ENCODE data around the gene NCAPG2. TPM values are rescaled to one million over a fixed set of nuclear protein-coding genes. Genes with fewer than 3 reads are reported as not detected.
A peak's percentile ranks its signal among the peaks of the same experiment; 100 is the strongest.

NCAPG2 gene
- total RNA-seq, 4 donors from 2014 or later, result 4.2 to 6.2 (median 4.4) TPM

GRCh38 chr7:158647475-158647792 lies 57.2 kb downstream of the NCAPG2 start:
- TF ChIP-seq CTCF (IDR thresholded peaks at IDR 0.05) (no peak), POLR2AphosphoS5 (IDR thresholded peaks at IDR 0.05) (no peak), POLR2A (IDR thresholded peaks at IDR 0.05; ENCODE audit: low read depth) (no peak), EP300 (IDR thresholded peaks at IDR 0.05) (no peak)
- Histone ChIP-seq H3K36me3 (peaks cover 4 to 45% (median 28%) of the 10 kb centered on the region in 4 donors), H3K9me3 (no peaks in the 10 kb centered on the region), H3K4me1 (no peaks in the 10 kb centered on the region), H3K4me3 (no peak overlapping the region), H3K27ac (replicated peaks in 1 of 4) (no peak overlapping the region), H3K27me3 (no peaks in the 10 kb centered on the region)
- DNase-seq (ENCODE audit: extremely low spot score), result no peak
- intact Hi-C loops (cut with DNase I), result no loop called here
- 100% methylated on average over 2 of the region's 2 CpGs for WGBS

- Histone ChIP-seq H3K27me3 (no peaks in the 10 kb centered on the region), H3K27ac (replicated peaks in 1 of 4) (no peak overlapping the region), H3K9me3 (no peaks in the 10 kb centered on the region), H3K36me3 (peaks cover 4 to 46% (median 28%) of the 10 kb centered on the region in 4 donors), H3K4me3 (no peak overlapping the region), H3K4me1 (no peaks in the 10 kb centered on the region)
- TF ChIP-seq EP300 (IDR thresholded peaks at IDR 0.05) (no peak), POLR2AphosphoS5 (IDR thresholded peaks at IDR 0.05) (no peak), CTCF (IDR thresholded peaks at IDR 0.05) (peak in 1 of 3 experiments; percentile 22), POLR2A (IDR thresholded peaks at IDR 0.05; ENCODE audit: low read depth) (no peak)
- intact Hi-C loops (cut with DNase I), result no loop called here
- DNase-seq (ENCODE audit: extremely low spot score), result no peak
- whole genome bisulfite sequencing, result 96% methylated on average over 7 of the region's 7 CpGs
These were observed 57.7 kb downstream of the NCAPG2 start for GRCh38 chr7:158646766-158647474.

GRCh38 chr7:158645842-158646241 lies 58.8 kb downstream of the NCAPG2 start:
- Histone ChIP-seq H3K9me3 (no peaks in the 10 kb centered on the region), H3K27ac (replicated peaks in 1 of 4) (no peak overlapping the region), H3K27me3 (no peaks in the 10 kb centered on the region), H3K36me3 (peaks cover 8 to 40% (median 27%) of the 10 kb centered on the region in 4 donors), H3K4me1 (no peaks in the 10 kb centered on the region), H3K4me3 (no peak overlapping the region)
- no peak for DNase-seq (ENCODE audit: extremely low spot score)
- intact Hi-C loops (cut with DNase I), result no loop called here
- 87% methylated on average over 4 of the region's 4 CpGs for WGBS
- TF ChIP-seq CTCF (IDR thresholded peaks at IDR 0.05), result no peak
- no peak for TF ChIP-seq POLR2AphosphoS5 (IDR thresholded peaks at IDR 0.05)
- no peak for TF ChIP-seq EP300 (IDR thresholded peaks at IDR 0.05)
- TF ChIP-seq POLR2A (IDR thresholded peaks at IDR 0.05; ENCODE audit: low read depth), result no peak

GRCh38 chr7:158642149-158642548 lies 62.5 kb downstream of the NCAPG2 start:
- DNase-seq (ENCODE audit: extremely low spot score), result no peak
- WGBS, result 94% methylated on average over 4 of the region's 4 CpGs
- TF ChIP-seq CTCF (IDR thresholded peaks at IDR 0.05), result no peak
- TF ChIP-seq POLR2A (IDR thresholded peaks at IDR 0.05; ENCODE audit: low read depth), result no peak
- TF ChIP-seq EP300 (IDR thresholded peaks at IDR 0.05), result no peak
- no peak for TF ChIP-seq POLR2AphosphoS5 (IDR thresholded peaks at IDR 0.05)

GRCh38 chr7:158638001-158638400 lies 66.6 kb downstream of the NCAPG2 start:
- intact Hi-C loops (cut with DNase I), result no loop called here
- no peak overlapping the region for H3K4me3 ChIP-seq
- H3K27ac ChIP-seq (replicated peaks in 1 of 4), result no peak overlapping the region
- no peaks in the 10 kb centered on the region for H3K9me3 ChIP-seq
- no peak for TF ChIP-seq CTCF (IDR thresholded peaks at IDR 0.05)
- TF ChIP-seq POLR2A (IDR thresholded peaks at IDR 0.05; ENCODE audit: low read depth), result no peak
- no peak for TF ChIP-seq EP300 (IDR thresholded peaks at IDR 0.05)
- TF ChIP-seq POLR2AphosphoS5 (IDR thresholded peaks at IDR 0.05), result no peak
- H3K36me3 ChIP-seq, result peaks cover 0 to 9% (median 2%) of the 10 kb centered on the region in 4 donors
- H3K4me1 ChIP-seq, result no peaks in the 10 kb centered on the region
- no peak for DNase-seq (ENCODE audit: extremely low spot score)
- WGBS, result 83% methylated on average over 7 of the region's 7 CpGs
- H3K27me3 ChIP-seq, result no peaks in the 10 kb centered on the region

More at GRCh38 chr7:158642149-158642548, 62.5 kb downstream of the NCAPG2 start:
- no peak overlapping the region for H3K4me3 ChIP-seq
- H3K9me3 ChIP-seq, result no peaks in the 10 kb centered on the region
- H3K27me3 ChIP-seq, result no peaks in the 10 kb centered on the region
- H3K27ac ChIP-seq (replicated peaks in 1 of 4), result no peak overlapping the region
- H3K36me3 ChIP-seq, result peaks cover 8 to 36% (median 22%) of the 10 kb centered on the region in 4 donors
- H3K4me1 ChIP-seq, result no peaks in the 10 kb centered on the region
- intact Hi-C loops (cut with DNase I), result no loop called here
